ENCODE results near the gene ZNF496. TPM values are rescaled to one million over a fixed set of nuclear protein-coding genes. Genes with fewer than 3 reads are reported as not detected.
"Not testable (repeated sequence)": the region's sequence is repeated elsewhere in the genome, so short reads cannot be mapped to it uniquely, and the experiment has no call there.

Gene ZNF496
- total and polyA plus RNA-seq, 8 donors = 5.8 to 25.8 (median 11.9) TPM

DNA sequence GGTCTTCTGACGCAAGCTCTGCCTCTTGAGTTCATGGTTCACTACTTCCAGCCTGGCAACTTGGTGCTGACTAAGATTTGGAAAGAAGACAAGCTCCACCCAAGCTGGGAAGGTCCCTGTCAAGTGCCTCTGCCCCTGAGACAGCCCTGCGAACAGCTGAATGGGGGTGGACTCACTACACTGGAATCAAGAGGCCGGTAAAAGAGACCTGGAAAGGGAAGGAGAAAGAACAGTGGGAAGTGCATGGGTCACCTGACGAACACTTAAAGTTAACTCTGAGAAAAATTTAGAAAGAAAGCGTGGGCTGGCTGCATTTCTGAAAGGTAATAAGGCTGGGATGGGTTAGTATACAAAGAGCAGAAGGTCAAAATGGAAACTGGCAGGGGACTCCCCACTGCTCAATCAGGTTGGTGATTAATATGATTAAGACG, 26.1 kb upstream of the ZNF496 start:
- peak overlapping the region in 1 of 5 donors; percentile 31 for H3K27ac ChIP-seq
- intact Hi-C loops (cut with DNase I; ENCODE audit: low total_unique reads) = no loop called here
- peaks cover 6 to 10% (median 7%) of the 10 kb centered on the region in 4 donors for H3K4me1 ChIP-seq
- H3K36me3 ChIP-seq = no peaks in the 10 kb centered on the region
- peaks cover 0 to 27% (median 0%) of the 10 kb centered on the region in 3 donors for H3K27me3 ChIP-seq
- 52 to 63% (median 54%) methylated on average over 6 of the region's 6 CpGs for WGBS, 5 donors
- no peak for TF ChIP-seq POLR2AphosphoS5 (IDR thresholded peaks at IDR 0.05)
- no peak for TF ChIP-seq POLR2A (IDR thresholded peaks at IDR 0.05)
- peaks cover 0 to 2% (median 0%) of the 10 kb centered on the region in 4 donors for H3K9me3 ChIP-seq
- H3K4me3 ChIP-seq = no peak overlapping the region
- no peak for DNase-seq

DNA sequence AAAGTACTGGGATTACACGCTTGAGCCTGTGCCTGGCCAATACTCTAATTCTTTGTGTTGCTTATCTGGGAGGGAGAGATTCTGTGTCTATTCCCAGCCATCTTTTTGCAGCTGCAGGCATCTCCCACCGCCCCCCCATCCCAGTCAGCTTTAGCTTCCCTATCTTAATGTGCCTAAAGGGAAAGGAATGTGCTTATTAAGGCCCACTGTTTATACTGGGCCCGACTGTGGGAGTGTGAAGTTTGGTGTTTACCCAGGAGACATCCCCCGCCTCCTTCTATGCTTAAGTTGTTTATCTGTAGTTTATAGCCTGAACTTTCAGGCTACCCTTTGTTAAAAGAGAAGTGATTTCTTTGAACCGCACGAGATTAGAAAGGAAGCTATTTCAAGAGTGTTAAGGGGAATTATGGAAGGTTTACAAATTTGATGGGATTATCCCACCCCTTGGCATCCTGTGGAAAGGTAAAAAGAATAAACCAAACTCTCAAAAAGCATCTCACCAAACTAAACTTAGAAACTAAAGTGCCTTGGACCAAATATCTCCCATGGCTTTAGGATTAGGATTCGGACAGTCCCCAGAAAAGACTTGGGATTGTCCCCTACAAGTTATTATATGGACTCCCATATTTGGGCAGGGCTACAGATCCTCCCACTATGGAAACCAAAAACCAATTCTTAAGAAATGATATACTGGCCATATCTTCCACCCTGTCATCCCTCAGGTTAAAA, 25.5 kb upstream of the ZNF496 start:
- peaks cover 0 to 4% (median 0%) of the 10 kb centered on the region in 4 donors for H3K9me3 ChIP-seq
- 19 to 34% (median 32%) methylated on average over 7 of the region's 7 CpGs for WGBS, 5 donors
- H3K27ac ChIP-seq = peak overlapping the region in 1 of 5 donors; percentile 31
- DNase-seq = peak in 1 of 2 donors; percentile 71
- H3K4me3 ChIP-seq = no peak overlapping the region
- intact Hi-C loops (cut with DNase I; ENCODE audit: low total_unique reads) = no loop called here
- peaks cover 0 to 33% (median 0%) of the 10 kb centered on the region in 3 donors for H3K27me3 ChIP-seq
- peaks cover 6 to 10% (median 7%) of the 10 kb centered on the region in 4 donors for H3K4me1 ChIP-seq
- TF ChIP-seq, protein P1, sequence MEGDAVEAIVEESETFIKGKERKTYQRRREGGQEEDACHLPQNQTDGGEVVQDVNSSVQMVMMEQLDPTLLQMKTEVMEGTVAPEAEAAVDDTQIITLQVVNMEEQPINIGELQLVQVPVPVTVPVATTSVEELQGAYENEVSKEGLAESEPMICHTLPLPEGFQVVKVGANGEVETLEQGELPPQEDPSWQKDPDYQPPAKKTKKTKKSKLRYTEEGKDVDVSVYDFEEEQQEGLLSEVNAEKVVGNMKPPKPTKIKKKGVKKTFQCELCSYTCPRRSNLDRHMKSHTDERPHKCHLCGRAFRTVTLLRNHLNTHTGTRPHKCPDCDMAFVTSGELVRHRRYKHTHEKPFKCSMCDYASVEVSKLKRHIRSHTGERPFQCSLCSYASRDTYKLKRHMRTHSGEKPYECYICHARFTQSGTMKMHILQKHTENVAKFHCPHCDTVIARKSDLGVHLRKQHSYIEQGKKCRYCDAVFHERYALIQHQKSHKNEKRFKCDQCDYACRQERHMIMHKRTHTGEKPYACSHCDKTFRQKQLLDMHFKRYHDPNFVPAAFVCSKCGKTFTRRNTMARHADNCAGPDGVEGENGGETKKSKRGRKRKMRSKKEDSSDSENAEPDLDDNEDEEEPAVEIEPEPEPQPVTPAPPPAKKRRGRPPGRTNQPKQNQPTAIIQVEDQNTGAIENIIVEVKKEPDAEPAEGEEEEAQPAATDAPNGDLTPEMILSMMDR (IDR thresholded peaks at IDR 0.05) = no peak
- TF ChIP-seq POLR2A (IDR thresholded peaks at IDR 0.05) (no peak), EP300 (IDR thresholded peaks at IDR 0.05) (no peak), POLR2AphosphoS5 (IDR thresholded peaks at IDR 0.05) (no peak)
- H3K36me3 ChIP-seq = no peaks in the 10 kb centered on the region

DNA sequence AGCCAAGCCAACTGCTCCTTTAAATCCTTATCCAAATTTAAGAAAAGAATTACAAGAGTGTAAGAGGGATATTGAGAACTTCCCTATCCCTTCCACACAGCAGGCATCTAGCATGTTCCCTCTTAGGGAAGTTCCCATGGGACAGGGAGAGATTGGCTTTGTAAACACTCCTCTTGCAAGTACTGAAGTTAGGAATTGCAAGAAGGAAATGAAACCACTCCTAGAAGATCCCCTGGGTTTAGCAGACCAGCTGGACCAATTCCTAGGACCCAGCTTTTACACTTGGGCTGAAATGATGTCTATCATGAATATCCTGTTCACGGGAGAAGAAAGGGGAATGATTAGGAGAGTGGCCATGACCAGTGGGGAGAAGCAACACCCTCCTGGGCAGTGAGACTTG, 23.5 kb upstream of the ZNF496 start:
- 32 to 70% (median 62%) methylated on average over 1 of the region's 1 CpG for WGBS, 5 donors

DNA sequence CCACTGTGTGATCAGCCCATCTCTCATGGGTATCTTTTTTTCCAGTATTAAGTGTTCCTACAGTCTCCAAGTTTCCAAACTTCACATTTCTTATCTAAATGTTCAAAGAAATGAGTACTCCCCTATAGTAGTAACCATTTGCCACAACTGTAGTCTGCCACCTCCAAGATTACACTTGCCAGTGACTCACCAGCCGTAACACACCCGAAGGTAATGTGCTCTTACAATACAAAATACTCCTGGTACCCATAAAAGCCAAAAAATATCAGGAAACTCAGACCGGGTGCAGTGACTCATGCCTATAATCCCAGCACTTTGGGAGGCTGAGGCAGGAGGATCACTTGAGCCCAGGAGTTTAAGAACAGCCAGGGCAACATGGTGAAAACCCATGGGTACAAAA, 20.5 kb upstream of the ZNF496 start:
- intact Hi-C loops (cut with DNase I; ENCODE audit: low total_unique reads) = no loop called here
- Histone ChIP-seq H3K27me3 (peaks cover 0 to 50% (median 0%) of the 10 kb centered on the region in 3 donors), H3K9me3 (peaks cover 0 to 4% (median 0%) of the 10 kb centered on the region in 4 donors), H3K36me3 (no peaks in the 10 kb centered on the region), H3K27ac (no peak overlapping the region), H3K4me1 (peaks cover 0 to 9% (median 8%) of the 10 kb centered on the region in 4 donors), H3K4me3 (no peak overlapping the region)
- WGBS, 5 donors = 85 to 94% (median 91%) methylated on average over 3 of the region's 3 CpGs
- DNase-seq = no peak
- no peak for TF ChIP-seq POLR2A (IDR thresholded peaks at IDR 0.05)
- TF ChIP-seq, protein P1 (IDR thresholded peaks at IDR 0.05) = no peak
- TF ChIP-seq POLR2AphosphoS5 (IDR thresholded peaks at IDR 0.05) = no peak
- TF ChIP-seq EP300 (IDR thresholded peaks at IDR 0.05) = no peak

More for the DNA sequence above, 23.5 kb upstream of the ZNF496 start:
- H3K27me3 ChIP-seq = peaks cover 0 to 38% (median 0%) of the 10 kb centered on the region in 3 donors
- H3K9me3 ChIP-seq; H3K4me3 ChIP-seq; H3K4me1 ChIP-seq; intact Hi-C loops (cut with DNase I; ENCODE audit: low total_unique reads); H3K27ac ChIP-seq; H3K36me3 ChIP-seq; DNase-seq: not testable (repeated sequence)

DNA sequence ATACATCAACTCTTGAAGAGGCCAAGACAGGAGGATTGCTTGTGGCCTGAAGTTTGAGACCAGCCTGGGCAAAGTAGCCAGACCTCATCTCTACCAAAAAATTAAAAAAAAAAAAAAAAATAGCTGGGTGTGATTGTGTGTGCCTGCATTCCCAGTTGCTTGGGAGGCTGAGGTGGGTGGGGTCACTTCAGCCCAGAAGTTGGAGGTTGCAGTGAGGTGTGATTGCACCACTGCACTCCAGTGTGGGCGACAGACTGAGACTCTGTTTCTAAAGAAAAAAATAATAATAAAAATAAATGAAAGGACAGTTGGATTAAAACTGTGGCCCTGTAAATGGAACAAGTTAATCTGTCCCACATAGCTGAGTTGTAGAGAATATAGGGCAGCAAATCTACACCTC, 18.9 kb upstream of the ZNF496 start:
- intact Hi-C loops (cut with DNase I; ENCODE audit: low total_unique reads) = no loop called here
- DNase-seq = no peak
- H3K27me3 ChIP-seq = peaks cover 0 to 43% (median 0%) of the 10 kb centered on the region in 3 donors
- 70 to 91% (median 82%) methylated on average over 1 of the region's 1 CpG for WGBS, 5 donors
- no peak overlapping the region for H3K4me3 ChIP-seq
- H3K36me3 ChIP-seq = no peaks in the 10 kb centered on the region
- TF ChIP-seq POLR2A (IDR thresholded peaks at IDR 0.05) (no peak), EP300 (IDR thresholded peaks at IDR 0.05) (no peak), POLR2AphosphoS5 (IDR thresholded peaks at IDR 0.05) (no peak)
- TF ChIP-seq, protein P1 (IDR thresholded peaks at IDR 0.05) = no peak
- no peak overlapping the region for H3K27ac ChIP-seq
- H3K9me3 ChIP-seq = peaks cover 0 to 4% (median 0%) of the 10 kb centered on the region in 4 donors
- peaks cover 0 to 9% (median 8%) of the 10 kb centered on the region in 4 donors for H3K4me1 ChIP-seq
